Neural progenitor cell (in vitro differentiated cells): ENCODE measurements around the gene COL23A1. TPM values are rescaled to one million over a fixed set of nuclear protein-coding genes. Genes with fewer than 3 reads are reported as not detected.

Source experiments
- DNase-seq: peaks from one replicate; pipeline ENCODE4 v3.0.0-alpha.2; 2016; ENCODE audit warnings: low spot score
- H2AFZ ChIP-seq: fragments of 200-600 bp; sonication (generic); replicated peaks from 2 replicates; pipeline ENCODE4 v1.6.1; 2016; ENCODE audit warnings: antibody characterized with exemption
- H3F3A ChIP-seq: fragments of 200-600 bp; sonication (generic); 2 replicates; pipeline ENCODE4 v1.6.1; 2016; ENCODE audit warnings: antibody characterized with exemption, low read depth
- H3K27ac ChIP-seq: fragments of 200-600 bp; sonication (generic); 2 replicates; pipeline ENCODE4 v1.5.1; 2016; ENCODE audit warnings: mild to moderate bottlenecking
- H3K27me3 ChIP-seq: fragments of 200-600 bp; sonication (generic); 2 replicates; pipeline ENCODE4 v1.6.1; 2016; ENCODE audit warnings: mild to moderate bottlenecking, moderate library complexity
- H3K36me3 ChIP-seq: fragments of 200-600 bp; sonication (generic); 2 replicates; pipeline ENCODE4 v1.5.1; 2016
- H3K4me1 ChIP-seq: fragments of 200-600 bp; sonication (generic); 2 replicates; pipeline ENCODE4 v1.6.1; 2016; ENCODE audit warnings: mixed run types
- H3K4me2 ChIP-seq: fragments of 200-600 bp; sonication (generic); 2 replicates; pipeline ENCODE4 v1.6.1; 2016
- H3K4me3 ChIP-seq: fragments of 200-600 bp; sonication (generic); 2 replicates; pipeline ENCODE4 v1.5.1; 2016
- H3K79me2 ChIP-seq: fragments of 200-600 bp; sonication (generic); 2 replicates; pipeline ENCODE4 v1.6.1; 2016; ENCODE audit warnings: low read depth
- H3K9ac ChIP-seq: fragments of 200-600 bp; sonication (generic); 2 replicates; pipeline ENCODE4 v1.6.1; 2016
- H3K9me3 ChIP-seq: fragments of 200-600 bp; sonication (generic); 2 replicates; pipeline ENCODE4 v1.5.1; 2016; ENCODE audit warnings: low read depth
- H4K20me1 ChIP-seq: fragments of 200-600 bp; sonication (generic); 2 replicates; pipeline ENCODE4 v1.6.1; 2016; ENCODE audit warnings: low read depth
- H3K27ac Mint-ChIP-seq: 3 replicates; pipeline ENCODE4 v1.8.0; 2021; ENCODE audit warnings: mixed read lengths
- H3K27me3 Mint-ChIP-seq: 2 replicates; pipeline ENCODE4 v1.8.0; 2022; ENCODE audit warnings: low read depth, mild to moderate bottlenecking, inconsistent platforms, moderate library complexity, mixed read lengths; ENCODE audit not compliant: insufficient read depth
- H3K36me3 Mint-ChIP-seq: 3 replicates; pipeline ENCODE4 v1.8.0; 2021; ENCODE audit warnings: mixed read lengths
- H3K4me1 Mint-ChIP-seq: 3 replicates; pipeline ENCODE4 v1.8.0; 2021; ENCODE audit warnings: mixed read lengths
- H3K4me3 Mint-ChIP-seq: 3 replicates; pipeline ENCODE4 v1.8.0; 2021; ENCODE audit warnings: mild to moderate bottlenecking, moderate library complexity, mixed read lengths
- H3K9me3 Mint-ChIP-seq: 3 replicates; pipeline ENCODE4 v1.8.0; 2020; ENCODE audit warnings: mixed read lengths
- CTCF ChIP-seq: fragments of 200-600 bp; sonication (generic); IDR thresholded peaks from 2 replicates; pipeline ENCODE4 v1.5.1; 2017; ENCODE audit warnings: antibody characterized with exemption, mild to moderate bottlenecking
- EZH2 ChIP-seq: fragments of 200-600 bp; sonication (generic); IDR thresholded peaks from 2 replicates; pipeline ENCODE4 v1.6.1; 2017; ENCODE audit warnings: antibody characterized with exemption, mild to moderate bottlenecking, moderate library complexity
- EZH2phosphoT487 ChIP-seq: fragments of 200-600 bp; sonication (generic); IDR thresholded peaks from 2 replicates; pipeline ENCODE4 v1.6.1; 2017; ENCODE audit warnings: antibody characterized with exemption
- total RNA-seq: library from RNA; depleted of rRNA; stranded (reverse); fragments of >200 nt; gene quantifications from 2 replicates; pipeline ENCODE4 v1.2.3, GENCODE V29; 2015; ENCODE audit warnings: low replicate concordance

The COL23A1 gene
- total RNA-seq, 1 donor from 2014 or later = not detected

- no peaks in the 10 kb centered on the region for H3K79me2 ChIP-seq
- H3K27me3 ChIP-seq = no peaks in the 10 kb centered on the region
- peaks cover 5% of the 10 kb centered on the region for H3K36me3 Mint-ChIP-seq
- TF ChIP-seq CTCF (no peak), EZH2phosphoT487 (no peak), EZH2 (no peak)
- no peak overlapping the region for H3K9ac ChIP-seq
- peaks cover 24% of the 10 kb centered on the region for H3K4me1 Mint-ChIP-seq
- H3K9me3 ChIP-seq = no peaks in the 10 kb centered on the region
- no peak overlapping the region for H3K27ac Mint-ChIP-seq
- no peak for DNase-seq
- no peak overlapping the region for H2AFZ ChIP-seq
- no peak overlapping the region for H3K4me3 ChIP-seq
- no peaks in the 10 kb centered on the region for H3K4me1 ChIP-seq
- no peaks in the 10 kb centered on the region for H4K20me1 ChIP-seq
- H3K9me3 Mint-ChIP-seq = peaks cover 30% of the 10 kb centered on the region
- H3K27me3 Mint-ChIP-seq = peaks cover 2% of the 10 kb centered on the region
- H3K4me2 ChIP-seq = no peak overlapping the region
- H3K4me3 Mint-ChIP-seq = no peak overlapping the region
- no peaks in the 10 kb centered on the region for H3F3A ChIP-seq
- H3K27ac ChIP-seq = no peak overlapping the region
- no peaks in the 10 kb centered on the region for H3K36me3 ChIP-seq
These were observed 87.6 kb downstream of the COL23A1 start for GRCh38 chr5:178502401-178503100.

- Histone ChIP-seq H3K9ac (no peak overlapping the region), H3K27ac (no peak overlapping the region), H3K79me2 (no peaks in the 10 kb centered on the region), H3F3A (no peaks in the 10 kb centered on the region), H3K36me3 (no peaks in the 10 kb centered on the region), H3K4me3 (no peak overlapping the region), H4K20me1 (no peaks in the 10 kb centered on the region), H3K27me3 (no peaks in the 10 kb centered on the region), H3K4me2 (no peak overlapping the region), H3K4me1 (no peaks in the 10 kb centered on the region), H3K9me3 (no peaks in the 10 kb centered on the region), H2AFZ (no peak overlapping the region)
- Mint-ChIP-seq H3K27ac (no peak overlapping the region), H3K27me3 (no peaks in the 10 kb centered on the region), H3K9me3 (peaks cover 18% of the 10 kb centered on the region), H3K36me3 (no peaks in the 10 kb centered on the region), H3K4me1 (peaks cover 11% of the 10 kb centered on the region), H3K4me3 (no peak overlapping the region)
- TF ChIP-seq EZH2phosphoT487 (no peak), CTCF (no peak), EZH2 (no peak)
- no peak for DNase-seq
These were observed 90.8 kb downstream of the COL23A1 start for GRCh38 chr5:178499352-178499751.

GRCh38 chr5:178496642-178497041, 93.6 kb downstream of the COL23A1 start:
- Mint-ChIP-seq H3K4me1 (no peaks in the 10 kb centered on the region), H3K9me3 (peaks cover 14% of the 10 kb centered on the region), H3K27me3 (no peaks in the 10 kb centered on the region), H3K27ac (no peak overlapping the region), H3K4me3 (no peak overlapping the region), H3K36me3 (no peaks in the 10 kb centered on the region)
- no peak for DNase-seq
- Histone ChIP-seq H3K9me3 (no peaks in the 10 kb centered on the region), H3K4me2 (no peak overlapping the region), H2AFZ (no peak overlapping the region), H3K9ac (no peak overlapping the region), H3K27ac (no peak overlapping the region), H3F3A (no peaks in the 10 kb centered on the region), H3K4me3 (no peak overlapping the region), H3K79me2 (no peaks in the 10 kb centered on the region), H3K36me3 (no peaks in the 10 kb centered on the region), H3K27me3 (no peaks in the 10 kb centered on the region), H3K4me1 (no peaks in the 10 kb centered on the region), H4K20me1 (no peaks in the 10 kb centered on the region)
- TF ChIP-seq EZH2 = no peak
- no peak for TF ChIP-seq EZH2phosphoT487
- TF ChIP-seq CTCF = no peak
